ENCODE data around the gene F12. TPM values are rescaled to one million over a fixed set of nuclear protein-coding genes. Genes with fewer than 3 reads are reported as not detected.

F12 gene
- polyA plus RNA-seq (2013): 0.47 and 0.49 TPM in 2 replicates

- WGBS (ENCODE audit: extremely low coverage, insufficient coverage, insufficient read length): no CpG with 5 or more reads among the region's 9 CpGs
- no peak within 1 kb of the TSS for H3K4ac ChIP-seq (ENCODE audit: low read depth, low read length)
- no peak within 1 kb of the TSS for H3K14ac ChIP-seq (ENCODE audit: low read length)
- no peak within 1 kb of the TSS for H3K9ac ChIP-seq (ENCODE audit: low read length)
- H2BK120ac ChIP-seq (ENCODE audit: insufficient read depth, low read length, poor library complexity): no peak within 1 kb of the TSS
- peaks cover 1% of the 10 kb centered on the region for H3K9me3 ChIP-seq (ENCODE audit: insufficient read depth, low read depth, low read length)
- H3K4me1 ChIP-seq (ENCODE audit: control insufficient read depth in 1 of 2, insufficient read depth in 2 of 2, low read length in 2 of 2): peaks cover under 1 to 2% of the 10 kb centered on the region in 2 experiments
- H2BK5ac ChIP-seq (ENCODE audit: low read depth, low read length, poor library complexity): no peak within 1 kb of the TSS
- H4K12ac ChIP-seq (ENCODE audit: low read depth, low read length): no peak within 1 kb of the TSS
- peaks cover 14% of the 10 kb centered on the region for H3K27me3 ChIP-seq (ENCODE audit: insufficient read depth, low read length)
- H4K91ac ChIP-seq (ENCODE audit: low read depth, low read length): no peak within 1 kb of the TSS
- DNase-seq: no peak
- H3K18ac ChIP-seq (ENCODE audit: low read length): no peak within 1 kb of the TSS
- no peak within 1 kb of the TSS for H3K27ac ChIP-seq (ENCODE audit: low read depth, low read length)
- no peaks in the 10 kb centered on the region for H3K79me1 ChIP-seq (ENCODE audit: low read length)
- H3K4me3 ChIP-seq (ENCODE audit: low read depth, low read length): no peak within 1 kb of the TSS
- H3K36me3 ChIP-seq (ENCODE audit: control insufficient read depth in 1 of 2, insufficient read depth in 2 of 2, low read length in 2 of 2): no peaks in the 10 kb centered on the region
- no peak within 1 kb of the TSS for H4K8ac ChIP-seq (ENCODE audit: low read depth, low read length)
- H2BK12ac ChIP-seq (ENCODE audit: low read length): no peak within 1 kb of the TSS
- H3K23ac ChIP-seq (ENCODE audit: low read length): no peak within 1 kb of the TSS
- H3K4me2 ChIP-seq (ENCODE audit: low read length): no peak within 1 kb of the TSS
- H2AFZ ChIP-seq (ENCODE audit: insufficient read depth, low read length, poor library complexity): no peak within 1 kb of the TSS
- H3K79me2 ChIP-seq (ENCODE audit: control insufficient read depth, insufficient read depth, low read length, poor library complexity): no peaks in the 10 kb centered on the region
- H2AK5ac ChIP-seq (ENCODE audit: low read length): no peak within 1 kb of the TSS
These were observed at the start of gene F12 for GRCh38 chr5:177409043-177409801. Gene F12, minus strand, starts transcription at chr5:177409564. Its CDS starts 37 bp downstream, at chr5:177409527.

GRCh38 chr5:177458912-177459350, 49.6 kb upstream of the F12 start:
- H4K12ac ChIP-seq (ENCODE audit: low read depth, low read length): no peak overlapping the region
- DNase-seq: no peak
- no peak overlapping the region for H3K23ac ChIP-seq (ENCODE audit: low read length)
- no peak overlapping the region for H2BK120ac ChIP-seq (ENCODE audit: insufficient read depth, low read length, poor library complexity)
- no peak overlapping the region for H3K4me3 ChIP-seq (ENCODE audit: low read depth, low read length)
- H2AFZ ChIP-seq (ENCODE audit: insufficient read depth, low read length, poor library complexity): no peak overlapping the region
- H4K8ac ChIP-seq (ENCODE audit: low read depth, low read length): no peak overlapping the region
- no peak overlapping the region for H3K9ac ChIP-seq (ENCODE audit: low read length)
- no peaks in the 10 kb centered on the region for H3K27me3 ChIP-seq (ENCODE audit: insufficient read depth, low read length)
- H4K91ac ChIP-seq (ENCODE audit: low read depth, low read length): no peak overlapping the region
- H3K14ac ChIP-seq (ENCODE audit: low read length): no peak overlapping the region
- no CpG with 5 or more reads among the region's 14 CpGs for WGBS (ENCODE audit: extremely low coverage, insufficient coverage, insufficient read length)
- H3K4me2 ChIP-seq (ENCODE audit: low read length): no peak overlapping the region
- H2BK12ac ChIP-seq (ENCODE audit: low read length): no peak overlapping the region
- no peak overlapping the region for H2BK5ac ChIP-seq (ENCODE audit: low read depth, low read length, poor library complexity)
- peaks cover 0 to 14% of the 10 kb centered on the region in 2 experiments for H3K4me1 ChIP-seq (ENCODE audit: control insufficient read depth in 1 of 2, insufficient read depth in 2 of 2, low read length in 2 of 2)
- H3K36me3 ChIP-seq (ENCODE audit: control insufficient read depth in 1 of 2, insufficient read depth in 2 of 2, low read length in 2 of 2): peaks cover 63 to 67% of the 10 kb centered on the region in 2 experiments
- H3K79me2 ChIP-seq (ENCODE audit: control insufficient read depth, insufficient read depth, low read length, poor library complexity): no peaks in the 10 kb centered on the region
- H3K4ac ChIP-seq (ENCODE audit: low read depth, low read length): no peak overlapping the region
- peaks cover 9% of the 10 kb centered on the region for H3K79me1 ChIP-seq (ENCODE audit: low read length)
- no peak overlapping the region for H3K18ac ChIP-seq (ENCODE audit: low read length)
- H3K27ac ChIP-seq (ENCODE audit: low read depth, low read length): no peak overlapping the region
- H3K9me3 ChIP-seq (ENCODE audit: insufficient read depth, low read depth, low read length): no peaks in the 10 kb centered on the region
- no peak overlapping the region for H2AK5ac ChIP-seq (ENCODE audit: low read length)

GRCh38 chr5:177457852-177458681, 48.7 kb upstream of the F12 start:
- Histone ChIP-seq H3K27ac (ENCODE audit: low read depth, low read length) (no peak overlapping the region), H4K8ac (ENCODE audit: low read depth, low read length) (no peak overlapping the region), H3K4me2 (ENCODE audit: low read length) (no peak overlapping the region), H3K4ac (ENCODE audit: low read depth, low read length) (no peak overlapping the region), H2BK12ac (ENCODE audit: low read length) (no peak overlapping the region), H3K79me1 (ENCODE audit: low read length) (peaks cover 9% of the 10 kb centered on the region), H2AK5ac (ENCODE audit: low read length) (no peak overlapping the region), H2BK120ac (ENCODE audit: insufficient read depth, low read length, poor library complexity) (no peak overlapping the region), H3K27me3 (ENCODE audit: insufficient read depth, low read length) (no peaks in the 10 kb centered on the region), H4K91ac (ENCODE audit: low read depth, low read length) (no peak overlapping the region), H3K18ac (ENCODE audit: low read length) (no peak overlapping the region), H2BK5ac (ENCODE audit: low read depth, low read length, poor library complexity) (no peak overlapping the region), H3K4me1 (ENCODE audit: control insufficient read depth in 1 of 2, insufficient read depth in 2 of 2, low read length in 2 of 2) (peaks cover 0 to 17% of the 10 kb centered on the region in 2 experiments), H3K9me3 (ENCODE audit: insufficient read depth, low read depth, low read length) (no peaks in the 10 kb centered on the region), H3K23ac (ENCODE audit: low read length) (no peak overlapping the region), H3K79me2 (ENCODE audit: control insufficient read depth, insufficient read depth, low read length, poor library complexity) (no peaks in the 10 kb centered on the region), H3K9ac (ENCODE audit: low read length) (no peak overlapping the region), H3K36me3 (ENCODE audit: control insufficient read depth in 1 of 2, insufficient read depth in 2 of 2, low read length in 2 of 2) (peaks cover 59 to 60% of the 10 kb centered on the region in 2 experiments), H4K12ac (ENCODE audit: low read depth, low read length) (no peak overlapping the region), H3K14ac (ENCODE audit: low read length) (no peak overlapping the region), H2AFZ (ENCODE audit: insufficient read depth, low read length, poor library complexity) (no peak overlapping the region), H3K4me3 (ENCODE audit: low read depth, low read length) (no peak overlapping the region)
- WGBS (ENCODE audit: extremely low coverage, insufficient coverage, insufficient read length): no CpG with 5 or more reads among the region's 20 CpGs
- DNase-seq: no peak

GRCh38 chr5:177456976-177457851, 47.9 kb upstream of the F12 start:
- no peak overlapping the region for H2AK5ac ChIP-seq (ENCODE audit: low read length)
- WGBS (ENCODE audit: extremely low coverage, insufficient coverage, insufficient read length): no CpG with 5 or more reads among the region's 24 CpGs
- H4K12ac ChIP-seq (ENCODE audit: low read depth, low read length): no peak overlapping the region
- no peak overlapping the region for H2BK12ac ChIP-seq (ENCODE audit: low read length)
- H3K27ac ChIP-seq (ENCODE audit: low read depth, low read length): no peak overlapping the region
- H3K36me3 ChIP-seq (ENCODE audit: control insufficient read depth in 1 of 2, insufficient read depth in 2 of 2, low read length in 2 of 2): peaks cover 52 to 53% of the 10 kb centered on the region in 2 experiments
- peaks cover 0 to 17% of the 10 kb centered on the region in 2 experiments for H3K4me1 ChIP-seq (ENCODE audit: control insufficient read depth in 1 of 2, insufficient read depth in 2 of 2, low read length in 2 of 2)
- H3K79me1 ChIP-seq (ENCODE audit: low read length): peaks cover 9% of the 10 kb centered on the region
- no peak overlapping the region for H3K9ac ChIP-seq (ENCODE audit: low read length)
- no peaks in the 10 kb centered on the region for H3K9me3 ChIP-seq (ENCODE audit: insufficient read depth, low read depth, low read length)
- H2BK5ac ChIP-seq (ENCODE audit: low read depth, low read length, poor library complexity): no peak overlapping the region
- no peak overlapping the region for H3K4me3 ChIP-seq (ENCODE audit: low read depth, low read length)
- H3K27me3 ChIP-seq (ENCODE audit: insufficient read depth, low read length): no peaks in the 10 kb centered on the region
- no peak overlapping the region for H3K4ac ChIP-seq (ENCODE audit: low read depth, low read length)
- H3K4me2 ChIP-seq (ENCODE audit: low read length): no peak overlapping the region
- H4K91ac ChIP-seq (ENCODE audit: low read depth, low read length): no peak overlapping the region
- no peak overlapping the region for H3K14ac ChIP-seq (ENCODE audit: low read length)
- H2AFZ ChIP-seq (ENCODE audit: insufficient read depth, low read length, poor library complexity): no peak overlapping the region
- peak; percentile 82 for DNase-seq
- H3K18ac ChIP-seq (ENCODE audit: low read length): no peak overlapping the region
- H4K8ac ChIP-seq (ENCODE audit: low read depth, low read length): no peak overlapping the region
- H3K23ac ChIP-seq (ENCODE audit: low read length): no peak overlapping the region
- H2BK120ac ChIP-seq (ENCODE audit: insufficient read depth, low read length, poor library complexity): no peak overlapping the region
- no peaks in the 10 kb centered on the region for H3K79me2 ChIP-seq (ENCODE audit: control insufficient read depth, insufficient read depth, low read length, poor library complexity)
